H1 (cell line): ENCODE results near the gene RPL7L1. TPM values are rescaled to one million over a fixed set of nuclear protein-coding genes. Genes with fewer than 3 reads are reported as not detected.

ENCODE experiments used
- CTCF ChIA-PET: fragments of 300-600 bp; sonication (Branson Sonifier 250); formaldehyde crosslinking; loops from one replicate; lab custom pipeline; 2021; ENCODE audit not compliant: partially characterized antibody; lab: Charles Lee
- POLR2A ChIA-PET: fragments of 300-600 bp; sonication (Branson Sonifier 250); formaldehyde crosslinking; loops from one replicate; lab custom pipeline; 2021; ENCODE audit warnings: inconsistent platforms; ENCODE audit not compliant: partially characterized antibody; lab: Charles Lee
- DNase-seq, 2 experiments: peaks; one replicate each; pipeline versions ENCODE4 v3.0.0 to v3.0.0-alpha.2; 2010 to 2022; ENCODE audit warnings: low spot score in 2 of 2, low read depth in 1 of 2, mixed read lengths in 1 of 2
- FAIRE-seq: peaks from 2 replicates; lab custom pipeline; 2011; peaks lifted over from hg19 to GRCh38; lab: Jason Lieb, UNC
- H2AFZ ChIP-seq: 2 replicates; pipeline ENCODE4 v1.8.1; 2012; ENCODE audit warnings: low read length, inconsistent platforms
- H2AK5ac ChIP-seq: 2 replicates; pipeline ENCODE4 v1.6.1; 2013; ENCODE audit warnings: low read depth, low read length
- H2BK120ac ChIP-seq: replicated peaks from 2 replicates; pipeline ENCODE3; 2013; ENCODE audit warnings: low read depth, low read length, inconsistent platforms
- H2BK12ac ChIP-seq: 2 replicates; pipeline ENCODE4 v1.6.1; 2013; ENCODE audit warnings: low read depth, low read length
- H2BK15ac ChIP-seq: 2 replicates; pipeline ENCODE4 v1.6.1; 2013; ENCODE audit warnings: low read length
- H2BK20ac ChIP-seq: 2 replicates; pipeline ENCODE4 v1.6.1; 2013; ENCODE audit warnings: low read length
- H2BK5ac ChIP-seq: 2 replicates; pipeline ENCODE4 v1.6.1; 2013; ENCODE audit warnings: low read depth, low read length
- H3K14ac ChIP-seq: 2 replicates; pipeline ENCODE4 v1.6.1; 2013; ENCODE audit warnings: inconsistent platforms; ENCODE audit not compliant: insufficient read length
- H3K18ac ChIP-seq: 2 replicates; pipeline ENCODE4 v1.6.1; 2013; ENCODE audit warnings: low read length; ENCODE audit errors: extremely low read depth
- H3K23ac ChIP-seq: 2 replicates; pipeline ENCODE4 v1.6.1; 2013; ENCODE audit warnings: inconsistent platforms; ENCODE audit not compliant: insufficient read length
- H3K23me2 ChIP-seq: 2 replicates; pipeline ENCODE4 v1.6.1; 2013; ENCODE audit warnings: low read depth, low read length
- H3K27ac ChIP-seq: 2 replicates; pipeline ENCODE4 v1.6.1; 2011; ENCODE audit warnings: low read depth, low read length, inconsistent platforms
- H3K27me3 ChIP-seq, 4 experiments: replicated peaks in 1 of 4; 1 replicate in 1 of 4; 2 replicates in 3 of 4; pipeline versions ENCODE4 v1.6.1 to v1.8.1; 2011 to 2013; ENCODE audit warnings: low read length in 3 of 4, mild to moderate bottlenecking in 3 of 4, inconsistent platforms in 2 of 4, mixed read lengths in 2 of 4, moderate library complexity in 1 of 4; ENCODE audit not compliant: control insufficient read depth in 3 of 4, insufficient read depth in 3 of 4; ENCODE audit errors: extremely low read depth in 1 of 4
- H3K36me3 ChIP-seq, 4 experiments: 2 replicates each; pipeline versions ENCODE4 v1.6.1 to v1.8.1; 2011 to 2013; ENCODE audit warnings: mild to moderate bottlenecking in 4 of 4, low read length in 3 of 4, moderate library complexity in 2 of 4, control low read depth in 1 of 4, inconsistent platforms in 1 of 4; ENCODE audit not compliant: insufficient read depth in 4 of 4, control insufficient read depth in 2 of 4
- H3K4ac ChIP-seq: replicated peaks from 2 replicates; pipeline ENCODE3; 2013; ENCODE audit warnings: low read length, low read depth, mixed read lengths, inconsistent platforms; ENCODE audit not compliant: insufficient read length
- H3K4me1 ChIP-seq, 4 experiments: replicated peaks in 1 of 4; 1 replicate in 1 of 4; 2 replicates in 3 of 4; pipeline versions ENCODE4 v1.6.1 to v1.8.1; 2011 to 2013; ENCODE audit warnings: low read length in 3 of 4, inconsistent platforms in 2 of 4, mixed read lengths in 1 of 4; ENCODE audit not compliant: insufficient read depth in 4 of 4, control insufficient read depth in 3 of 4
- H3K4me2 ChIP-seq, 2 experiments: 2 replicates each; pipeline versions ENCODE4 v1.6.1 to v1.8.1; 2011 to 2013; ENCODE audit warnings: low read depth in 2 of 2, low read length in 2 of 2, control low read depth in 1 of 2, inconsistent platforms in 1 of 2, mild to moderate bottlenecking in 1 of 2; ENCODE audit not compliant: insufficient read depth in 1 of 2
- H3K4me3 ChIP-seq, 4 experiments: fragments of 200-600, 300-600 bp in 1 of 4; sonication (generic), shearing (Covaris generic), sonication (Bioruptor Twin) in 1 of 4; 2 replicates each; pipeline versions ENCODE4 v1.5.1 to v1.8.1; 2011 to 2016; ENCODE audit warnings: low read length in 4 of 4, low read depth in 3 of 4, control low read depth in 2 of 4, inconsistent platforms in 2 of 4, mild to moderate bottlenecking in 2 of 4, mixed read lengths in 1 of 4, moderate library complexity in 1 of 4; ENCODE audit not compliant: insufficient read depth in 2 of 4; ENCODE audit errors: extremely low read depth in 1 of 4
- H3K56ac ChIP-seq: replicated peaks from 2 replicates; pipeline ENCODE3; 2013; ENCODE audit warnings: low read depth, mild to moderate bottlenecking, mixed read lengths, low read length, inconsistent platforms; ENCODE audit not compliant: insufficient read length
- H3K79me1 ChIP-seq: 2 replicates; pipeline ENCODE4 v1.6.1; 2013; ENCODE audit warnings: low read depth, low read length, control low read depth
- H3K79me2 ChIP-seq, 2 experiments: 2 replicates each; pipeline versions ENCODE4 v1.6.1 to v1.8.1; 2012 to 2013; ENCODE audit warnings: low read length in 2 of 2, mild to moderate bottlenecking in 2 of 2, inconsistent platforms in 1 of 2; ENCODE audit not compliant: insufficient read depth in 2 of 2, control insufficient read depth in 1 of 2
- H3K9ac ChIP-seq, 4 experiments: replicated peaks in 1 of 4; 1 replicate in 1 of 4; 2 replicates in 3 of 4; pipeline versions ENCODE4 v1.6.1 to v1.8.1; 2011 to 2013; ENCODE audit warnings: low read depth in 3 of 4, low read length in 3 of 4, control low read depth in 2 of 4, mild to moderate bottlenecking in 2 of 4, moderate library complexity in 2 of 4, inconsistent platforms in 1 of 4; ENCODE audit errors: extremely low read depth in 1 of 4
- H3K9me3 ChIP-seq, 2 experiments: 2 replicates each; pipeline versions ENCODE4 v1.6.1 to v1.8.1; 2012 to 2013; ENCODE audit warnings: mild to moderate bottlenecking in 2 of 2, moderate library complexity in 2 of 2, control low read depth in 1 of 2, inconsistent platforms in 1 of 2, low read depth in 1 of 2, low read length in 1 of 2, mixed read lengths in 1 of 2; ENCODE audit not compliant: insufficient read depth in 2 of 2
- H4K20me1 ChIP-seq, 2 experiments: replicated peaks in 1 of 2; 2 replicates each; pipeline versions ENCODE3 to v1.8.1; 2011 to 2013; ENCODE audit warnings: inconsistent platforms in 2 of 2, low read length in 2 of 2, mild to moderate bottlenecking in 1 of 2; ENCODE audit not compliant: insufficient read depth in 2 of 2, control insufficient read depth in 1 of 2
- H4K5ac ChIP-seq: 2 replicates; pipeline ENCODE4 v1.6.1; 2013; ENCODE audit warnings: low read length, low read depth, mixed read lengths, inconsistent platforms; ENCODE audit not compliant: insufficient read length
- H4K8ac ChIP-seq: 2 replicates; pipeline ENCODE4 v1.8.0; 2013; ENCODE audit warnings: mild to moderate bottlenecking, moderate library complexity, low read length, inconsistent platforms; ENCODE audit not compliant: insufficient read depth; ENCODE audit errors: extremely low read depth
- H4K91ac ChIP-seq: replicated peaks from 2 replicates; pipeline ENCODE3; 2013; ENCODE audit warnings: low read length, mixed read lengths, inconsistent platforms; ENCODE audit not compliant: insufficient read length
- ASH2L ChIP-seq: fragments of 200-600, 300-600 bp; sonication (generic); IDR thresholded peaks from one replicate; pipeline ENCODE4 v1.7.1; 2017; ENCODE audit warnings: low read length
- CHD1 ChIP-seq: IDR thresholded peaks from 2 replicates; pipeline ENCODE4 v1.6.1; 2012; ENCODE audit warnings: low read depth, low read length, improper control_type of control experiment
- EGR1 ChIP-seq: IDR thresholded peaks from 2 replicates; pipeline ENCODE4 v1.6.1; 2011; ENCODE audit warnings: low read depth, low read length, borderline replicate concordance
- POLR2AphosphoS5 ChIP-seq: IDR thresholded peaks from 2 replicates; pipeline ENCODE4 v1.6.1; 2011; ENCODE audit warnings: low read depth, low read length
- RFX5 ChIP-seq: IDR thresholded peaks from 2 replicates; pipeline ENCODE4 v1.6.1; 2011; ENCODE audit warnings: low read depth, low read length, improper control_type of control experiment, borderline replicate concordance
- RNF2 ChIP-seq: fragments of 200-900, 300-1000 bp; sonication (generic); IDR thresholded peaks from 2 replicates; pipeline ENCODE4 v1.7.1; 2016; ENCODE audit warnings: borderline replicate concordance, low read depth, mild to moderate bottlenecking, antibody characterized with exemption, low read length; ENCODE audit not compliant: poor library complexity, severe bottlenecking; ENCODE audit errors: missing control alignments
- SIN3A ChIP-seq, 2 experiments: IDR thresholded peaks in 1 of 2; conservative IDR thresholded peaks in 1 of 2; 2 replicates each; pipeline ENCODE4 v1.6.1; 2011 to 2012; ENCODE audit warnings: low read length in 2 of 2, improper control_type of control experiment in 1 of 2, low read depth in 1 of 2, mild to moderate bottlenecking in 1 of 2
- SIX5 ChIP-seq: IDR thresholded peaks from 2 replicates; pipeline ENCODE4 v1.6.1; 2011; ENCODE audit warnings: mild to moderate bottlenecking, low read depth, low read length
- SP2 ChIP-seq: IDR thresholded peaks from 2 replicates; pipeline ENCODE4 v1.6.1; 2012; ENCODE audit warnings: mild to moderate bottlenecking, low read length, inconsistent platforms
- TAF1 ChIP-seq: IDR thresholded peaks from 2 replicates; pipeline ENCODE4 v1.6.1; 2011; ENCODE audit warnings: mild to moderate bottlenecking, low read depth, low read length
- ZNF274 ChIP-seq: IDR thresholded peaks from 2 replicates; pipeline ENCODE4 v1.7.0; 2012; ENCODE audit warnings: low read length, borderline replicate concordance; ENCODE audit errors: extremely low read depth
- WGBS, 2 experiments: shearing (Covaris generic) in 1 of 2; methylation state at CpG; one replicate each; pipeline versions ENCODE4 v1.1.6 to v1.1.7; 2013 to 2015; ENCODE audit warnings: low lambda C conversion rate in 2 of 2, mixed read lengths in 2 of 2, inconsistent platforms in 1 of 2, low coverage in 1 of 2, missing lambda C conversion rate in 1 of 2; ENCODE audit not compliant: insufficient replicate concordance in 2 of 2, insufficient coverage in 1 of 2, insufficient read length in 1 of 2; ENCODE audit errors: extremely low coverage in 1 of 2, missing lambda C conversion rate in 1 of 2; 5-methylcytosine and 5-hydroxymethylcytosine counted together
- polyA plus RNA-seq, 7 experiments: library from polyadenylated mRNA; depleted of rRNA in 3 of 7; stranded (reverse) in 5 of 7; unstranded in 2 of 7; fragments of >200 nt in 5 of 7; fragments of 200-250 nt in 2 of 7; gene quantifications; 1 replicate in 5 of 7; 2 replicates in 1 of 7; 4 replicates in 1 of 7; pipeline versions ENCODE4 v1.2.1 to v1.2.3, GENCODE V29; 2011 to 2013; ENCODE audit warnings: missing spikeins in 2 of 7, mixed read lengths in 2 of 7
- total RNA-seq: library from RNA; stranded (reverse); fragmentation: NEBNext Ultra II Directional; extraction: Animal tissue kit (Norgen Biotek cat#: 25700); gene quantifications from 2 replicates; pipeline ENCODE4 v1.2.1, GENCODE V29; 2021

RPL7L1 gene
- total and polyA plus RNA-seq, 2 of the 8 experiments (the other 6 are each of a cell fraction or from before 2014, with no cell fraction given), result 31.0 to 117 TPM

DNA sequence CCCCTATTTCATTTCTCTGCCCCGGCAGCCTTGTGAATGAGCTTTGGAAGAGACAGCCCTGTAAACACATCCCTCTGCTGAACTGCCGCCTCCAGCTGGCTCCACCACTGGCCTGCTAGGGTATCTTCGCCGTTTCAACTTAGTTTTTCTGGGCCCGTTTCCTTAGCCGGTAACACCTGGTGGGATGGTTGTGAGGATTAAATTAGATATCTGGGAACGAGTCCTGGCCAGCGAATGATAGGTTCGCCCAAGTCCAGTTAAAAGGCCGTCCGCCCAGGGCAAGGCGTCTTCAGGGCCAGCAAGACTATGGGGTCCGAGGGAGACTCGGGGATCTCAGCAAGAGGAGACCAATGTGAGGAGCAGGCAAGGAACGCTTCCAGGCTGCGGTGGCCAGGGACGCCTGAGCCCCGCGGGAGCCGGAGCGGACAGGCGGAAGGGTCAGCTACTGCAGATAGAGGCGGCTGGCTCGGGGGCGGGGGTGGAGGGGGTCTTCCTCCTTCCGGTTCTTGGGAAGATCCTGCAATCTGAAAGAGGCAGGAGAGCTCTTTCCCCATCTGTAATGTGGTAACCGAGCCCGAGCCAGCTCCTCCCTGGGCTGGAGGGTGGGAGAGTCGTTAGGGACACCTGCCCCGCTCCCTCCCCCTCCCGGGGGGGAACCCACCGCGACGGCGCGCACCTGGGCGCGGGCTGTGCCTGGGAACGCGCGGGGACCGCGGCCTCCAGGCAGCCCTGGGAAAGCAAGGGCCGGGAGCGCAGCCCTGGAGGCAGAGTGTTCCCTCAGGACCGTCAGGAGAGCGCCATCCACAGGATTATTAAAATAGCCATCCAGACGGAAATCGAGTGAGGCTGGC is 32.0 kb downstream of the RPL7L1 start:
- H3K18ac ChIP-seq, result peak overlapping the region; percentile 68
- H2BK12ac ChIP-seq, result 0 out of 2 replicates have a peak overlapping the region, but pooled peaks have one; percentile 63
- H3K79me1 ChIP-seq, result no peaks in the 10 kb centered on the region
- no peak for FAIRE-seq
- peak in 1 of 2 experiments; percentile 89 for DNase-seq
- H3K56ac ChIP-seq, result peak overlapping the region; percentile 42
- no peak overlapping the region for H2AK5ac ChIP-seq
- peak overlapping the region; percentile 92; the same call in 1 of the 2 replicates for H4K8ac ChIP-seq
- no peaks in the 10 kb centered on the region for H3K9me3 ChIP-seq
- peak overlapping the region; percentile 84; the same call in 1 of the 2 replicates for H2BK5ac ChIP-seq
- peak overlapping the region; percentile 74 to 79 for H3K4me2 ChIP-seq
- peak overlapping the region; percentile 95 for H4K91ac ChIP-seq
- peak overlapping the region; percentile 41; the same call in 1 of the 2 replicates for H3K27ac ChIP-seq
- POLR2A ChIA-PET, result interaction anchor here (0.7 to 7.4 kb wide), 14 partner anchors 11 to 263 kb away, joined by 3 to 81 read pairs (median 5); partner anchors contain the start of genes CNPY3, KLHDC3, PEX6 and PPP2R5D
- CTCF ChIA-PET, result interaction anchor here (0.5 to 4.5 kb wide), 12 partner anchors 10 to 232 kb away, joined by 3 to 18 read pairs (median 4); partner anchors contain the start of genes CNPY3 and PEX6
- 0 out of 7 replicates have a peak, but pooled peaks cover 0 to 1% (median 0%) of the 10 kb centered on the region in 4 experiments for H3K4me1 ChIP-seq
- H3K23me2 ChIP-seq, result peaks cover 2% of the 10 kb centered on the region; the same call in 1 of the 2 replicates
- no peaks in the 10 kb centered on the region; a peak in 1 of 7 replicates for H3K27me3 ChIP-seq
- H3K79me2 ChIP-seq, result no peaks in the 10 kb centered on the region
- H3K4ac ChIP-seq, result no peak overlapping the region
- H2BK120ac ChIP-seq, result peak overlapping the region; percentile 50
- peak overlapping the region; percentile 3 to 65 (median 49); a peak in 6 of 7 replicates for H3K9ac ChIP-seq
- no peak overlapping the region for H2BK15ac ChIP-seq
- H3K4me3 ChIP-seq, result peak overlapping the region; percentile 44 to 72 (median 52)
- H4K20me1 ChIP-seq, result no peaks in the 10 kb centered on the region
- no peak overlapping the region for H3K23ac ChIP-seq
- WGBS, 2 experiments, result 2% methylated on average over 43 of the region's 49 CpGs; no CpG with 5 or more reads in 1 of the 2 experiments
- no peak overlapping the region for H2BK20ac ChIP-seq
- no peaks in the 10 kb centered on the region for H3K36me3 ChIP-seq
- peak overlapping the region; percentile 92 for H4K5ac ChIP-seq
- H2AFZ ChIP-seq, result peak overlapping the region; percentile 78; the same call in 1 of the 2 replicates
- H3K14ac ChIP-seq, result no peak overlapping the region
- no peak for TF ChIP-seq RFX5
- peak; percentile 20 to 36; a peak in 1 of 4 replicates for TF ChIP-seq SIN3A (conservative IDR thresholded peaks at IDR 0.05 in 1 of 2, IDR thresholded peaks at IDR 0.05 in 1 of 2; ENCODE audit: low read depth in 1 of 2, low read length in 2 of 2)
- TF ChIP-seq SIX5, result no peak
- no peak for TF ChIP-seq ZNF274
- TF ChIP-seq POLR2AphosphoS5, result no peak
- TF ChIP-seq SP2, result no peak
- TF ChIP-seq CHD1, result no peak
- TF ChIP-seq EGR1, result peak; percentile 81
- TF ChIP-seq TAF1, result no peak; the same call in 1 of the 2 replicates
- TF ChIP-seq RNF2, result no peak
- peak; percentile 88 for TF ChIP-seq ASH2L
